ENCODE results near the gene CAST. TPM values are rescaled to one million over a fixed set of nuclear protein-coding genes. Genes with fewer than 3 reads are reported as not detected.

CAST gene
- total RNA-seq, 4 donors from 2014 or later, result 324 to 489 (median 375) TPM

GRCh38 chr5:96628406-96628805 is 33.8 kb upstream of the CAST start:
- no peaks in the 10 kb centered on the region for H3K9me3 ChIP-seq
- H3K4me3 ChIP-seq, result no peak overlapping the region
- no peaks in the 10 kb centered on the region for H3K27me3 ChIP-seq
- TF ChIP-seq CTCF (IDR thresholded peaks at IDR 0.05), result no peak
- TF ChIP-seq POLR2A (IDR thresholded peaks at IDR 0.05), result no peak
- no peak for DNase-seq
- peak overlapping the region; percentile 66 to 86 (median 76) for H3K27ac ChIP-seq
- 79 to 83% methylated on average over 3 of the region's 3 CpGs for WGBS, 2 donors
- H3K36me3 ChIP-seq, result no peaks in the 10 kb centered on the region
- intact Hi-C loops (cut with DNase I), result no loop called here
- H3K4me1 ChIP-seq, result peaks cover 4 to 46% (median 26%) of the 10 kb centered on the region in 3 donors

- no peaks in the 10 kb centered on the region for H3K36me3 ChIP-seq
- 33 to 39% methylated on average over 2 of the region's 2 CpGs for WGBS, 2 donors
- H3K27me3 ChIP-seq, result no peaks in the 10 kb centered on the region
- H3K4me1 ChIP-seq, result peaks cover 4 to 54% (median 34%) of the 10 kb centered on the region in 3 donors
- H3K4me3 ChIP-seq, result no peak overlapping the region
- DNase-seq, result no peak
- H3K27ac ChIP-seq, result peak overlapping the region; percentile 66 to 86 (median 77)
- TF ChIP-seq CTCF (IDR thresholded peaks at IDR 0.05) (no peak), POLR2A (IDR thresholded peaks at IDR 0.05) (no peak)
- intact Hi-C loops (cut with DNase I), result no loop called here
- H3K9me3 ChIP-seq, result no peaks in the 10 kb centered on the region
Measured at GRCh38 chr5:96629774-96630173, 32.4 kb upstream of the CAST start.

GRCh38 chr5:96633820-96634219 is 28.4 kb upstream of the CAST start:
- Histone ChIP-seq H3K4me3 (no peak overlapping the region), H3K4me1 (peaks cover 4 to 33% (median 23%) of the 10 kb centered on the region in 3 donors), H3K9me3 (no peaks in the 10 kb centered on the region), H3K36me3 (no peaks in the 10 kb centered on the region), H3K27ac (peak overlapping the region in 1 of 4 donors; percentile 4), H3K27me3 (no peaks in the 10 kb centered on the region)
- WGBS, 2 donors, result 55 to 67% methylated on average over 4 of the region's 4 CpGs
- DNase-seq, result no peak
- TF ChIP-seq CTCF (IDR thresholded peaks at IDR 0.05), result no peak
- TF ChIP-seq POLR2A (IDR thresholded peaks at IDR 0.05), result no peak
- intact Hi-C loops (cut with DNase I), result no loop called here

GRCh38 chr5:96634881-96635280 is 27.3 kb upstream of the CAST start:
- Histone ChIP-seq H3K4me1 (peaks cover 0 to 22% (median 17%) of the 10 kb centered on the region in 3 donors), H3K9me3 (no peaks in the 10 kb centered on the region), H3K27ac (no peak overlapping the region), H3K27me3 (no peaks in the 10 kb centered on the region), H3K4me3 (no peak overlapping the region), H3K36me3 (no peaks in the 10 kb centered on the region)
- DNase-seq, result no peak
- intact Hi-C loops (cut with DNase I), result no loop called here
- 78 to 100% methylated on average over 1 of the region's 1 CpG for WGBS, 2 donors
- TF ChIP-seq POLR2A (IDR thresholded peaks at IDR 0.05), result no peak
- TF ChIP-seq CTCF (IDR thresholded peaks at IDR 0.05), result no peak

- Histone ChIP-seq H3K36me3 (no peaks in the 10 kb centered on the region), H3K27me3 (no peaks in the 10 kb centered on the region), H3K4me1 (peaks cover 0 to 11% (median 11%) of the 10 kb centered on the region in 3 donors), H3K4me3 (no peak overlapping the region), H3K27ac (no peak overlapping the region), H3K9me3 (no peaks in the 10 kb centered on the region)
- 50 to 52% methylated on average over 1 of the region's 1 CpG for WGBS, 2 donors
- DNase-seq, result no peak
- no peak for TF ChIP-seq POLR2A (IDR thresholded peaks at IDR 0.05)
- TF ChIP-seq CTCF (IDR thresholded peaks at IDR 0.05), result no peak
- intact Hi-C loops (cut with DNase I), result no loop called here
Measured at GRCh38 chr5:96636046-96636445, 26.1 kb upstream of the CAST start.

Measured in esophagus squamous epithelium (tissue), 5 donors.